Stimulated activated CD8-positive, alpha-beta memory T cell treated with anti-CD3 and anti-CD28 coated beads, Interleukin-4, amount 100 ng/mL, for 1 hour (primary cell): ENCODE results near the gene CD33.

Experiments used
- DNase-seq, 2 donors: peaks; one replicate each; pipeline ENCODE4 v3.0.0-alpha.2; 2020; ENCODE audit warnings: low read depth in 2 of 2, low spot score in 1 of 2

The CD33 gene

GRCh38 chr19:51258165-51259160 lies 33.6 kb downstream of the CD33 start:
- DNase-seq = no peak

DNA sequence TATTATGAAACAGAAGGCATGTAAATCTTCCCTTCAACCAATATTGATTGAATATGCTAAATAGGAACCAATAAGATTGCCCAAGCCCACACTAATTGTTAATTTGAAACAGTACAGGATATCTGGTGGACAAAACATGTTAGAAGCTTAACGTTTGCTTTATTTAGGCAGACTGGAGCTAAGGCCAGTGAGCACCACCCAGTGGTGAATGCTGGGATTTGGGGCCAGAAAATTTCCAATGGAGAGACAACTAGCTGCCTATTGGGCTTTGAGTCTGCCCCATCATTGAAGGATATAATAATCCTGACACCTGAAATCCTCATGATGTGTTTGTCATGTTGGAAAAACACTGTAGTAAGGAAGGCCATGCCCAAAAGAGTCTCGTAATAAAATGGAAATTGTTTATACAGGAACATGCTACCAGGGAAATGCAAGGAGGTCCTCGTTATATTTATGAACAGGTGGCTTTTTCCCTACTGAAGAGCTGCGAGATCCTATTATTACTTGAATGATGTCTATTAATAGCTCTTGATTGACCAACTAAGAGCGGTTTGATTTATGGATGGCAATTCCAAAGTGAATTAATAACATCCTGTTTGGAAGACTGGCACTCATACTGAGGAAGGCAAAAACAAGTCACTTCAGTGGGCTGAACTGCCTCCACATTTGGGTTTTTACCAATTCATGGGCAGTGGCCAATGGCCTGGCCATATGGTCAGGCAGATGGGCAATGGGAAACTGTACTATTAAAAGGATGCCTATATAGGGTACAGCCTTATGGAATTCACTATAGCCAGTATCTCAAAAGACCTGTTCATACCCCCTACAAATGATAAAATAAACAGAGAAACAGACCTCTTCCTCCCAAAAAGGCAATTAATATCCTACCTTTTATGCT lies 34.7 kb downstream of the CD33 start:
- no peak for DNase-seq

- no peak for DNase-seq
These were observed 38.9 kb downstream of the CD33 start for GRCh38 chr19:51263808-51264207.

- DNase-seq = no peak
These were observed 46.2 kb downstream of the CD33 start for GRCh38 chr19:51271067-51271466.

- no peak for DNase-seq
These were observed 47.4 kb downstream of the CD33 start for GRCh38 chr19:51272183-51272810.

GRCh38 chr19:51274049-51274770 lies 49.3 kb downstream of the CD33 start:
- no peak for DNase-seq

GRCh38 chr19:51277112-51277511 lies 52.2 kb downstream of the CD33 start:
- no peak for DNase-seq

DNA sequence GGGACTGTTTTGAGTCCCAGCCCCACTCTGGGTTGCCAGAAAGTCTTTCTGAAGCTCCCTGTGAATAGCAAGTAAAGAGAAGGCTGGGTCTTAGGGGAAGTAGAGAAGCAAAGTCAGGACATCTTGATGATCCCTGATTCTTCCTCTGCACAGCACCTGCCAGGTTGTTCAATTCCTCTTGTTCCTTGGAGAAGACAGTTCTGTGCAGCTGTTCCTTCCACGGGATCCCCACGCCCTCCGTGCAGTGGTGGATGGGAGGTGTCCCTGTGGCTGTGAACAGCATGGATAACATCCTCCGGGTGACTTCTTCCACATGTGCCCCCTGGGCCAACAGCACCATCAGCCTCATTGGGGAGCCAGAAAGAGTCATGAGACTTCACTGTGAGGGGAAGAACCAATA lies 57.5 kb downstream of the CD33 start:
- no peak for DNase-seq

GRCh38 chr19:51285682-51286081 lies 60.8 kb downstream of the CD33 start:
- DNase-seq = no peak
